Ishikawa (cell line): ENCODE measurements around the gene HSD3B2.

Experiments used
- CEBPB ChIP-seq: IDR thresholded peaks from 2 replicates; pipeline ENCODE4 v1.6.1; 2012
- CREB1 ChIP-seq: IDR thresholded peaks from 2 replicates; pipeline ENCODE4 v1.6.1; 2012; ENCODE audit warnings: low read depth
- EGR1 ChIP-seq: IDR thresholded peaks from 2 replicates; pipeline ENCODE4 v1.6.1; 2012
- EP300 ChIP-seq: IDR thresholded peaks from 2 replicates; pipeline ENCODE4 v1.6.1; 2012; ENCODE audit warnings: borderline replicate concordance
- FOXM1 ChIP-seq: IDR thresholded peaks from 2 replicates; pipeline ENCODE4 v1.6.1; 2012; ENCODE audit warnings: low read depth, borderline replicate concordance
- NFIC ChIP-seq: IDR thresholded peaks from 2 replicates; pipeline ENCODE4 v1.6.1; 2012
- RAD21 ChIP-seq: IDR thresholded peaks from 2 replicates; pipeline ENCODE4 v1.6.1; 2012; ENCODE audit warnings: low read depth
- TAF1 ChIP-seq: IDR thresholded peaks from 2 replicates; pipeline ENCODE4 v1.6.1; 2012; ENCODE audit warnings: low read depth, mild to moderate bottlenecking
- TCF12 ChIP-seq: IDR thresholded peaks from 2 replicates; pipeline ENCODE4 v1.6.1; 2012; ENCODE audit warnings: low read depth
- TEAD4 ChIP-seq: IDR thresholded peaks from 2 replicates; pipeline ENCODE4 v1.6.1; 2012
- YY1 ChIP-seq: IDR thresholded peaks from 2 replicates; pipeline ENCODE4 v1.6.1; 2012; ENCODE audit warnings: low read depth
- ZBTB7A ChIP-seq: IDR thresholded peaks from 2 replicates; pipeline ENCODE4 v1.6.1; 2012; ENCODE audit warnings: low read depth
- TF ChIP-seq, protein P1 (sequence below): IDR thresholded peaks from 2 replicates; pipeline ENCODE4 v1.6.1; 2012
- TF ChIP-seq, protein P2 (sequence below): IDR thresholded peaks from 2 replicates; pipeline ENCODE4 v1.6.1; 2012
- TF ChIP-seq, protein P3 (sequence below): IDR thresholded peaks from 2 replicates; pipeline ENCODE4 v1.6.1; 2012; ENCODE audit warnings: low read depth, mild to moderate bottlenecking

Gene HSD3B2

DNA sequence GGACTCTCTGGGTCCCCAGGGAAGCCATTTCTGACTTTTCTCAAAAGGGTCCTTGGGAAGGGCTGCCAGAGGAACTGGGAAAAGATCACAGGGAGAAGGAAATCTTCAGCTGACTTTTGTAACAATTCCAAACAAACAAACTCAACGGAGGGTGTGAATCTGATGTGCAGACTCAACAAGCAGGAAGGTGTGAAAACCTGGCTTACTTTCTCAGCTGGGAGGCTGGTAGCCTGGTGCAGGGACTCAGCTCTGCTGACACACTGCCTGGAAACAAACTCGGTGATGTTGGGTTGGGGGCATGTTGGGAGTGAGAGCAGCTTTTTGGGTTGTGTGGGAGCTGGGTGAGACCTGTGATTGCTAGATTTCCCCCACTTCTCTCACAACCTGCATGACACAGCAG, 10.2 kb upstream of the HSD3B2 start:
- no peak for TF ChIP-seq CEBPB
- no peak for TF ChIP-seq FOXM1
- TF ChIP-seq, protein P1, sequence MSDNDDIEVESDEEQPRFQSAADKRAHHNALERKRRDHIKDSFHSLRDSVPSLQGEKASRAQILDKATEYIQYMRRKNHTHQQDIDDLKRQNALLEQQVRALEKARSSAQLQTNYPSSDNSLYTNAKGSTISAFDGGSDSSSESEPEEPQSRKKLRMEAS, result no peak

DNA sequence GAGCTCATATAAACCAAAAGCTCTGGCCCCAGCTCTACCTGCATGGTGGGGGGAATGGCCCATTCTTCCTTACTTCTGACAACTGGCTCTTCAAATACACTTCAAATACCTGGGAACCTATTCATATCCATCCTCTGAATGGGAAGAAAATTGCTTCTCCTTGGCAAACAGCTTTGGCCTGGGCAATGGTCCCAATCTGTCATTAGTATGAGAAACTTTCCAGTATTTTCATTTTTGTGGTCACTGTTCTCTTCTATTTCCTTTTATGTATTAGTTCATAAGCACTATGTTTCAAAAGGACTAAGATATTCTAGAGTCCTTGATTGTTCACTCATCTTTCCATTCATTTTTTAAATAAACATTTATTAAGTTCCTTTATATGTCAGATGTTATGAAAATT, 5.2 kb upstream of the HSD3B2 start:
- TF ChIP-seq TEAD4, result no peak
- TF ChIP-seq, protein P1, result no peak
- no peak for TF ChIP-seq CREB1
- no peak for TF ChIP-seq RAD21
- TF ChIP-seq, protein P2, sequence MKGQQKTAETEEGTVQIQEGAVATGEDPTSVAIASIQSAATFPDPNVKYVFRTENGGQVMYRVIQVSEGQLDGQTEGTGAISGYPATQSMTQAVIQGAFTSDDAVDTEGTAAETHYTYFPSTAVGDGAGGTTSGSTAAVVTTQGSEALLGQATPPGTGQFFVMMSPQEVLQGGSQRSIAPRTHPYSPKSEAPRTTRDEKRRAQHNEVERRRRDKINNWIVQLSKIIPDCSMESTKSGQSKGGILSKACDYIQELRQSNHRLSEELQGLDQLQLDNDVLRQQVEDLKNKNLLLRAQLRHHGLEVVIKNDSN, result no peak
- TF ChIP-seq CEBPB, result no peak
- TF ChIP-seq EGR1, result no peak
- no peak for TF ChIP-seq NFIC
- no peak for TF ChIP-seq TCF12
- TF ChIP-seq, protein P3, sequence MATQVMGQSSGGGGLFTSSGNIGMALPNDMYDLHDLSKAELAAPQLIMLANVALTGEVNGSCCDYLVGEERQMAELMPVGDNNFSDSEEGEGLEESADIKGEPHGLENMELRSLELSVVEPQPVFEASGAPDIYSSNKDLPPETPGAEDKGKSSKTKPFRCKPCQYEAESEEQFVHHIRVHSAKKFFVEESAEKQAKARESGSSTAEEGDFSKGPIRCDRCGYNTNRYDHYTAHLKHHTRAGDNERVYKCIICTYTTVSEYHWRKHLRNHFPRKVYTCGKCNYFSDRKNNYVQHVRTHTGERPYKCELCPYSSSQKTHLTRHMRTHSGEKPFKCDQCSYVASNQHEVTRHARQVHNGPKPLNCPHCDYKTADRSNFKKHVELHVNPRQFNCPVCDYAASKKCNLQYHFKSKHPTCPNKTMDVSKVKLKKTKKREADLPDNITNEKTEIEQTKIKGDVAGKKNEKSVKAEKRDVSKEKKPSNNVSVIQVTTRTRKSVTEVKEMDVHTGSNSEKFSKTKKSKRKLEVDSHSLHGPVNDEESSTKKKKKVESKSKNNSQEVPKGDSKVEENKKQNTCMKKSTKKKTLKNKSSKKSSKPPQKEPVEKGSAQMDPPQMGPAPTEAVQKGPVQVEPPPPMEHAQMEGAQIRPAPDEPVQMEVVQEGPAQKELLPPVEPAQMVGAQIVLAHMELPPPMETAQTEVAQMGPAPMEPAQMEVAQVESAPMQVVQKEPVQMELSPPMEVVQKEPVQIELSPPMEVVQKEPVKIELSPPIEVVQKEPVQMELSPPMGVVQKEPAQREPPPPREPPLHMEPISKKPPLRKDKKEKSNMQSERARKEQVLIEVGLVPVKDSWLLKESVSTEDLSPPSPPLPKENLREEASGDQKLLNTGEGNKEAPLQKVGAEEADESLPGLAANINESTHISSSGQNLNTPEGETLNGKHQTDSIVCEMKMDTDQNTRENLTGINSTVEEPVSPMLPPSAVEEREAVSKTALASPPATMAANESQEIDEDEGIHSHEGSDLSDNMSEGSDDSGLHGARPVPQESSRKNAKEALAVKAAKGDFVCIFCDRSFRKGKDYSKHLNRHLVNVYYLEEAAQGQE, result no peak
- TF ChIP-seq YY1, result no peak
- no peak for TF ChIP-seq TAF1
- TF ChIP-seq ZBTB7A, result no peak
- no peak for TF ChIP-seq EP300

DNA sequence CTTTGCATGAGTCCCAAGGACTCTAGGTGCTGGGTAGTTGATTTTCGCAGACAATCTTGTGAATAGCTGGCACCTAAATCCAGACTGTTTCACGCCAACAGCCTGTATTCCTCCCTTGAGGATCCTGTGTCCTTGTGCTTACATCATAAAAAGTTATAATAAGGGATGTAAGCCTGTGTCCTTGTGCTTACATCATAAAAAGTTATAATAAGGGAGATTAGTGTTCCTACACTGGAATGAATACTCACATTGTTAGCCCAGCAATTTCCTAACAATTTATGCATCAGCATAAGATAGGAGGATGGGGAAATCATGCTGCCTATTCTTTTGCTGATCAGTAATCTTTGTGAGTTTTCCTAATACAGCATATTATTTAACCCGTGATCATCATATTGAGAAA, 4.0 kb upstream of the HSD3B2 start:
- no peak for TF ChIP-seq TEAD4
- no peak for TF ChIP-seq TCF12
- TF ChIP-seq CREB1, result no peak
- TF ChIP-seq, protein P2, result no peak
- TF ChIP-seq CEBPB, result no peak
- TF ChIP-seq YY1, result no peak
- TF ChIP-seq, protein P3, result no peak
- TF ChIP-seq, protein P1, result no peak
- TF ChIP-seq TAF1, result no peak
- TF ChIP-seq RAD21, result no peak
- TF ChIP-seq EGR1, result no peak
- TF ChIP-seq NFIC, result no peak
- TF ChIP-seq ZBTB7A, result no peak

DNA sequence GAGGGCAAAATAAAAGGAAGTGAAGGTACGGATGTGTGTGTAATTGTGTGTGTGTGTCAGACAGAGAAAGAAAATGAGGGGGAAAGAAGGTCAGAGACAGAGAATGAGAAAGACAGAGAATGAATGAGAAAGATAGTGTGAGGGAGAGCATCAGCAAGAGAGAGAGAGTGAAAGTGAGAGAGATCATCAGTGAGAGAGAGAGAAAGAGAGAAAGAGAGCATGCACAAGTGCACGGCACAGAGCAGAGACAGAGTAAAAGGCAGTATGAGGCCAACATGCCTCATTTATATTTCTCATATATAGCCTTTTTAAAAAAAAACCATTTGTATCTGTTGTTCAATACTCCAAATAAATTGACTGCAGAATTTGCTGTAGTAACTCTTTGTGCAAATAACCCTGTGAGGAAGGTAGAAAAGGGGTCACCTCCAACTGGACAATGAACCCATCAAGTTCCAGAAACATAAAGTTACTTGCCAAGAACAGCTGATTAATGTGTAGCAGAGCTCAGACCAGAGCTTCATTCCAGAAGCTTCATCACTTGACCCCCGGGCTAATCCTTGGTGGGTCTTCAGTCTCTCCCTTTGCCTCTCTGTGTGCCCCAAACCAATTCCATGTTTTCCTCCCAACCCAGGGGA, 1.2 kb downstream of the HSD3B2 start:
- TF ChIP-seq ZBTB7A, result no peak
- no peak for TF ChIP-seq TCF12
- no peak for TF ChIP-seq TEAD4
- TF ChIP-seq EP300, result no peak
- TF ChIP-seq, protein P3, result no peak
- TF ChIP-seq, protein P1, result no peak
- TF ChIP-seq RAD21, result no peak
- no peak for TF ChIP-seq EGR1
- TF ChIP-seq CREB1, result no peak
- no peak for TF ChIP-seq FOXM1
- TF ChIP-seq, protein P2, result no peak
- TF ChIP-seq YY1, result no peak
- no peak for TF ChIP-seq CEBPB
